OCI-LY3 (cell line): Measurements from ENCODE around the gene ABCD1.

Source experiments
- CTCF ChIP-seq: fragments of 200-600, 300-600 bp; sonication (generic); IDR thresholded peaks from 2 replicates; pipeline ENCODE4 v1.5.1; 2014; ENCODE audit warnings: antibody characterized with exemption, low read length, low read depth
- EZH2phosphoT487 ChIP-seq: fragments of 200-600 bp; shearing (Covaris generic); IDR thresholded peaks from 2 replicates; pipeline ENCODE4 v1.6.1; 2018; ENCODE audit warnings: antibody characterized with exemption, mixed run types, low read depth

- no peak for TF ChIP-seq CTCF
- TF ChIP-seq EZH2phosphoT487 = no peak
These were observed 38.0 kb downstream of the ABCD1 start for GRCh38 chrX:153762626-153763173.
